HepG2 (cell line): ENCODE results near the gene STPG4. TPM values are rescaled to one million over a fixed set of nuclear protein-coding genes. Genes with fewer than 3 reads are reported as not detected.

Experiments used
- ATAC-seq: fragments of 200-7000 bp; cut with Tn5 transposase; 3 replicates; pipeline ENCODE4 v1.9.1; 2020; ENCODE audit warnings: mild to moderate bottlenecking, moderate library complexity
- BruUV-seq: library from RNA; stranded (reverse); fragments of 400-500 nt; replicated peaks from 2 replicates; lab custom pipeline; 2021; lab: Mats Ljungman, UMichigan
- CTCF ChIA-PET: fragments of 300-600 bp; formaldehyde crosslinking; extraction: SDS; loops from one replicate; lab custom pipeline; 2021; ENCODE audit warnings: low total read pairs, inconsistent platforms, low intra/inter-chr PET ratio; lab: Yijun Ruan, JAX
- POLR2A ChIA-PET: fragments of 350-600 bp; sonication (Branson Sonifier 250); formaldehyde crosslinking; loops from one replicate; lab custom pipeline; 2020; ENCODE audit warnings: antibody characterized with exemption, inconsistent platforms; lab: Yijun Ruan, JAX
- DNase-seq: peaks from one replicate; pipeline ENCODE4 v3.0.0-alpha.2; 2015; ENCODE audit warnings: low spot score
- FAIRE-seq: peaks from 3 replicates; lab custom pipeline; 2011; peaks lifted over from hg19 to GRCh38; lab: Jason Lieb, UNC
- H2AFZ ChIP-seq: one replicate; pipeline ENCODE4 v1.6.1; 2011; ENCODE audit warnings: low read length, inconsistent platforms
- H3K27ac ChIP-seq: fragments of 300-600 bp; 3 replicates; pipeline ENCODE4 v1.8.0; 2011; ENCODE audit warnings: mixed run types, mild to moderate bottlenecking, mixed read lengths, low read length, inconsistent platforms; ENCODE audit not compliant: insufficient read depth; ENCODE audit errors: extremely low read length
- H3K27me3 ChIP-seq, 2 experiments: fragments of 200-600 bp in 1 of 2; 2 replicates in 1 of 2; 3 replicates in 1 of 2; pipeline versions ENCODE4 v1.6.0 to v1.8.0; 2011; ENCODE audit warnings: low read length in 2 of 2, mild to moderate bottlenecking in 2 of 2, moderate library complexity in 2 of 2, inconsistent platforms in 1 of 2; ENCODE audit not compliant: insufficient read depth in 2 of 2, control insufficient read depth in 1 of 2
- H3K36me3 ChIP-seq, 2 experiments: fragments of 200-600 bp in 1 of 2; replicated peaks in 1 of 2; 2 replicates in 1 of 2; 3 replicates in 1 of 2; pipeline versions ENCODE4 v1.5.1 to v1.8.0; 2011; ENCODE audit warnings: low read length in 2 of 2, inconsistent platforms in 1 of 2; ENCODE audit not compliant: insufficient read depth in 2 of 2, control insufficient read depth in 1 of 2
- H3K4me1 ChIP-seq: 2 replicates; pipeline ENCODE4 v1.5.1; 2012; ENCODE audit warnings: low read length, inconsistent platforms; ENCODE audit not compliant: insufficient read depth
- H3K4me2 ChIP-seq: 2 replicates; pipeline ENCODE4 v1.6.0; 2011; ENCODE audit warnings: low read depth, low read length, inconsistent platforms
- H3K4me3 ChIP-seq, 3 experiments: fragments of 200-600 bp in 1 of 3; sonication (generic), shearing (Covaris generic) in 1 of 3; replicated peaks in 1 of 3; 2 replicates each; pipeline ENCODE4 v1.5.1; 2011 to 2016; ENCODE audit warnings: low read length in 3 of 3, inconsistent platforms in 2 of 3, low read depth in 2 of 3, mild to moderate bottlenecking in 2 of 3, control low read depth in 1 of 3, mixed read lengths in 1 of 3; ENCODE audit not compliant: insufficient read depth in 1 of 3
- H3K79me2 ChIP-seq: one replicate; pipeline ENCODE4 v1.6.1; 2011; ENCODE audit warnings: low read length, inconsistent platforms; ENCODE audit not compliant: insufficient read depth
- H3K9ac ChIP-seq: 2 replicates; pipeline ENCODE4 v1.6.0; 2011; ENCODE audit warnings: mild to moderate bottlenecking, low read depth, low read length, inconsistent platforms; ENCODE audit not compliant: insufficient read depth
- H3K9me3 ChIP-seq: 2 replicates; pipeline ENCODE4 v1.5.1; 2012; ENCODE audit warnings: mild to moderate bottlenecking, low read length
- H4K20me1 ChIP-seq: 2 replicates; pipeline ENCODE4 v1.6.0; 2011; ENCODE audit warnings: inconsistent platforms, mild to moderate bottlenecking, low read length, moderate library complexity; ENCODE audit not compliant: insufficient read depth
- AGO2 ChIP-seq: fragments of 200-400 bp; formaldehyde crosslinking; optimal IDR thresholded peaks from 2 replicates; pipeline ENCODE3; 2017; ENCODE audit warnings: mild to moderate bottlenecking, low read depth, low read length, moderate library complexity
- AHR ChIP-seq: IDR thresholded peaks from 2 replicates; pipeline ENCODE4 v1.6.1; 2018; ENCODE audit warnings: missing genetic modification reagents, missing compliant biosample characterization
- HNRNPL ChIP-seq: fragments of 200-400 bp; formaldehyde crosslinking; IDR thresholded peaks from 2 replicates; pipeline ENCODE4 v1.6.1; 2017; ENCODE audit warnings: mild to moderate bottlenecking, low read depth, low read length
- KLF12 ChIP-seq: sonication (generic); formaldehyde crosslinking; IDR thresholded peaks from 2 replicates; pipeline ENCODE4 v1.4.0; 2020; ENCODE audit warnings: missing genetic modification reagents, borderline replicate concordance
- KLF15 ChIP-seq: sonication (generic); formaldehyde crosslinking; IDR thresholded peaks from 2 replicates; pipeline ENCODE4 v1.8.1; 2023; ENCODE audit warnings: borderline replicate concordance, mild to moderate bottlenecking, inconsistent platforms, missing genetic modification reagents, mixed read lengths
- ZNF180 ChIP-seq: sonication (generic); formaldehyde crosslinking; IDR thresholded peaks from 2 replicates; pipeline ENCODE4 v1.4.0; 2020; ENCODE audit warnings: low read depth, missing genetic modification reagents, borderline replicate concordance
- ZNF33B ChIP-seq: sonication (generic); formaldehyde crosslinking; IDR thresholded peaks from 2 replicates; pipeline ENCODE4 v1.5.1; 2020; ENCODE audit warnings: mild to moderate bottlenecking, missing genetic modification reagents
- ZNF558 ChIP-seq: sonication (generic); formaldehyde crosslinking; IDR thresholded peaks from 2 replicates; pipeline ENCODE4 v1.9.0; 2022; ENCODE audit warnings: mild to moderate bottlenecking, missing genetic modification reagents, borderline replicate concordance
- ZNF703 ChIP-seq: sonication (generic); formaldehyde crosslinking; IDR thresholded peaks from 2 replicates; pipeline ENCODE4 v1.5.1; 2020; ENCODE audit warnings: missing genetic modification reagents, mild to moderate bottlenecking, moderate library complexity, borderline replicate concordance
- ZNF737 ChIP-seq: sonication (generic); formaldehyde crosslinking; IDR thresholded peaks from 2 replicates; pipeline ENCODE4 v1.5.0; 2020; ENCODE audit warnings: missing genetic modification reagents, mild to moderate bottlenecking, borderline replicate concordance
- ZNF777 ChIP-seq: sonication (generic); formaldehyde crosslinking; IDR thresholded peaks from 2 replicates; pipeline ENCODE4 v1.4.0; 2020; ENCODE audit warnings: missing genetic modification reagents
- WGBS: methylation state at CpG from one replicate; pipeline ENCODE4 v1.1.6; 2017; ENCODE audit warnings: low lambda C conversion rate; 5-methylcytosine and 5-hydroxymethylcytosine counted together
- in situ Hi-C: cut with HindIII; loops from 2 replicates; pipeline ENCODE4 v1.10.0; 2017; ENCODE audit warnings: low pct_unique_long_range_greater_than_20kb; ENCODE audit not compliant: extremely low pct_ligation_motif_present
- intact Hi-C: fragments of 100-400 bp; cut with micrococcal nuclease; formaldehyde crosslinking; loops from one replicate; pipeline ENCODE4 v1.10.0; 2022; ENCODE audit not compliant: unreplicated experiment
- polyA plus RNA-seq, 8 experiments: library from polyadenylated mRNA; depleted of rRNA in 3 of 8; stranded (reverse) in 7 of 8; unstranded in 1 of 8; fragments of >200 nt; fragmentation: Illumina TruSeq in 4 of 8; extraction: Trizol in 4 of 8; gene quantifications; 2 replicates each; pipeline versions ENCODE4 v1.2.1 to v1.2.3, GENCODE V29; 2011 to 2016; ENCODE audit warnings: low read depth in 4 of 8, missing spikeins in 1 of 8, mixed read lengths in 1 of 8; ENCODE audit not compliant: insufficient read depth in 1 of 8
- total RNA-seq, 5 experiments: library from RNA; depleted of rRNA; stranded (reverse); fragments of >200 nt; fragmentation: Illumina TruSeq; extraction: Trizol; gene quantifications; 2 replicates each; pipeline ENCODE4 v1.2.3, GENCODE V29; 2016; ENCODE audit warnings: low read depth in 1 of 5

STPG4 gene
- total and polyA plus RNA-seq, 2 of the 13 experiments (the other 11 are each of a cell fraction or from before 2014, with no cell fraction given) = 0.11 to 0.15 TPM

- CTCF ChIA-PET = no interaction called here
- TF ChIP-seq AHR (no peak), ZNF737 (CRISPR knock-in tag) (no peak), ZNF777 (no peak), KLF12 (CRISPR knock-in tag) (no peak), HNRNPL (0 out of 2 replicates have a peak, but pooled peaks have one; percentile 47), ZNF703 (no peak), KLF15 (CRISPR knock-in tag) (no peak), ZNF180 (CRISPR knock-in tag) (no peak), ZNF558 (CRISPR knock-in tag) (no peak), AGO2 (peak; percentile 28), ZNF33B (CRISPR knock-in tag) (no peak)
- TF ChIP-seq, all 625 proteins: peak for 2
- Histone ChIP-seq H3K9me3 (no peaks in the 10 kb centered on the region), H3K9ac (no peak overlapping the region), H3K79me2 (no peaks in the 10 kb centered on the region), H4K20me1 (no peaks in the 10 kb centered on the region), H3K4me2 (no peak overlapping the region), H3K36me3 (no peaks in the 10 kb centered on the region; a peak in 1 of 5 replicates), H2AFZ (no peak overlapping the region), H3K27ac (no peak overlapping the region), H3K4me1 (peaks cover 88% of the 10 kb centered on the region), H3K27me3 (no peaks in the 10 kb centered on the region), H3K4me3 (no peak overlapping the region)
- no peak for ATAC-seq
- WGBS = 96% methylated on average over 15 of the region's 16 CpGs
- in situ Hi-C loops (loop anchor here (5.0 kb wide), 1 partner anchor 36 kb away; no protein-coding TSS in a partner anchor), intact Hi-C loops (no loop called here)
- no TSS peak for BruUV-seq
- no peak for DNase-seq
- no peak for FAIRE-seq
- POLR2A ChIA-PET = no interaction called here
Measured at GRCh38 chr2:47073641-47074040, 81.5 kb downstream of the STPG4 start.
